ENCODE measurements around the gene KRTAP1-5.

GRCh38 chr17:41069031-41069430 lies 42.0 kb upstream of the KRTAP1-5 start:
- TF ChIP-seq SIN3A (IDR thresholded peaks at IDR 0.05; ENCODE audit: low read depth, low read length) (no peak), CEBPB (IDR thresholded peaks at IDR 0.05; ENCODE audit: borderline replicate concordance in 1 of 2, low read depth in 2 of 2, low read length in 2 of 2) (no peak), YY1 (IDR thresholded peaks at IDR 0.05; ENCODE audit: low read depth, low read length) (no peak), ZNF274 (IDR thresholded peaks at IDR 0.05; ENCODE audit: insufficient read depth, insufficient read length) (no peak), CHD2 (IDR thresholded peaks at IDR 0.05; ENCODE audit: borderline replicate concordance, low read depth, low read length) (no peak), CBX5 (IDR thresholded peaks at IDR 0.05; ENCODE audit: low read depth) (no peak), CREB1 (IDR thresholded peaks at IDR 0.05; ENCODE audit: low read depth) (no peak), POLR2AphosphoS5 (IDR thresholded peaks at IDR 0.05; ENCODE audit: low read length) (no peak), NBN (IDR thresholded peaks at IDR 0.05) (no peak)
- TF ChIP-seq, protein P1, sequence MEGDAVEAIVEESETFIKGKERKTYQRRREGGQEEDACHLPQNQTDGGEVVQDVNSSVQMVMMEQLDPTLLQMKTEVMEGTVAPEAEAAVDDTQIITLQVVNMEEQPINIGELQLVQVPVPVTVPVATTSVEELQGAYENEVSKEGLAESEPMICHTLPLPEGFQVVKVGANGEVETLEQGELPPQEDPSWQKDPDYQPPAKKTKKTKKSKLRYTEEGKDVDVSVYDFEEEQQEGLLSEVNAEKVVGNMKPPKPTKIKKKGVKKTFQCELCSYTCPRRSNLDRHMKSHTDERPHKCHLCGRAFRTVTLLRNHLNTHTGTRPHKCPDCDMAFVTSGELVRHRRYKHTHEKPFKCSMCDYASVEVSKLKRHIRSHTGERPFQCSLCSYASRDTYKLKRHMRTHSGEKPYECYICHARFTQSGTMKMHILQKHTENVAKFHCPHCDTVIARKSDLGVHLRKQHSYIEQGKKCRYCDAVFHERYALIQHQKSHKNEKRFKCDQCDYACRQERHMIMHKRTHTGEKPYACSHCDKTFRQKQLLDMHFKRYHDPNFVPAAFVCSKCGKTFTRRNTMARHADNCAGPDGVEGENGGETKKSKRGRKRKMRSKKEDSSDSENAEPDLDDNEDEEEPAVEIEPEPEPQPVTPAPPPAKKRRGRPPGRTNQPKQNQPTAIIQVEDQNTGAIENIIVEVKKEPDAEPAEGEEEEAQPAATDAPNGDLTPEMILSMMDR (IDR thresholded peaks at IDR 0.05 in 2 of 3, conservative IDR thresholded peaks at IDR 0.05 in 1 of 3; ENCODE audit: control insufficient read depth in 2 of 3, extremely low read depth in 1 of 3, insufficient read depth in 1 of 3, low read depth in 3 of 3, low read length in 3 of 3), result no peak

Data from GM12878 (cell line).